HepG2 (cell line): ENCODE measurements around the gene AP5B1. TPM values are rescaled to one million over a fixed set of nuclear protein-coding genes. Genes with fewer than 3 reads are reported as not detected.

Source experiments
- ATAC-seq: fragments of 200-7000 bp; cut with Tn5 transposase; 3 replicates; pipeline ENCODE4 v1.9.1; 2020; ENCODE audit warnings: mild to moderate bottlenecking, moderate library complexity
- BruUV-seq: library from RNA; stranded (reverse); fragments of 400-500 nt; replicated peaks from 2 replicates; lab custom pipeline; 2021; lab: Mats Ljungman, UMichigan
- CTCF ChIA-PET: fragments of 300-600 bp; formaldehyde crosslinking; extraction: SDS; loops from one replicate; lab custom pipeline; 2021; ENCODE audit warnings: low total read pairs, inconsistent platforms, low intra/inter-chr PET ratio; lab: Yijun Ruan, JAX
- POLR2A ChIA-PET: fragments of 350-600 bp; sonication (Branson Sonifier 250); formaldehyde crosslinking; loops from one replicate; lab custom pipeline; 2020; ENCODE audit warnings: antibody characterized with exemption, inconsistent platforms; lab: Yijun Ruan, JAX
- DNase-seq: peaks from one replicate; pipeline ENCODE4 v3.0.0-alpha.2; 2015; ENCODE audit warnings: low spot score
- FAIRE-seq: peaks from 3 replicates; lab custom pipeline; 2011; peaks lifted over from hg19 to GRCh38; lab: Jason Lieb, UNC
- H2AFZ ChIP-seq: one replicate; pipeline ENCODE4 v1.6.1; 2011; ENCODE audit warnings: low read length, inconsistent platforms
- H3K27ac ChIP-seq: fragments of 300-600 bp; 3 replicates; pipeline ENCODE4 v1.8.0; 2011; ENCODE audit warnings: mixed run types, mild to moderate bottlenecking, mixed read lengths, low read length, inconsistent platforms; ENCODE audit not compliant: insufficient read depth; ENCODE audit errors: extremely low read length
- H3K27me3 ChIP-seq, 2 experiments: fragments of 200-600 bp in 1 of 2; 2 replicates in 1 of 2; 3 replicates in 1 of 2; pipeline versions ENCODE4 v1.6.0 to v1.8.0; 2011; ENCODE audit warnings: low read length in 2 of 2, mild to moderate bottlenecking in 2 of 2, moderate library complexity in 2 of 2, inconsistent platforms in 1 of 2; ENCODE audit not compliant: insufficient read depth in 2 of 2, control insufficient read depth in 1 of 2
- H3K36me3 ChIP-seq, 2 experiments: fragments of 200-600 bp in 1 of 2; replicated peaks in 1 of 2; 2 replicates in 1 of 2; 3 replicates in 1 of 2; pipeline versions ENCODE4 v1.5.1 to v1.8.0; 2011; ENCODE audit warnings: low read length in 2 of 2, inconsistent platforms in 1 of 2; ENCODE audit not compliant: insufficient read depth in 2 of 2, control insufficient read depth in 1 of 2
- H3K4me1 ChIP-seq: 2 replicates; pipeline ENCODE4 v1.5.1; 2012; ENCODE audit warnings: low read length, inconsistent platforms; ENCODE audit not compliant: insufficient read depth
- H3K4me2 ChIP-seq: 2 replicates; pipeline ENCODE4 v1.6.0; 2011; ENCODE audit warnings: low read depth, low read length, inconsistent platforms
- H3K4me3 ChIP-seq, 3 experiments: fragments of 200-600 bp in 1 of 3; sonication (generic), shearing (Covaris generic) in 1 of 3; replicated peaks in 1 of 3; 2 replicates each; pipeline ENCODE4 v1.5.1; 2011 to 2016; ENCODE audit warnings: low read length in 3 of 3, inconsistent platforms in 2 of 3, low read depth in 2 of 3, mild to moderate bottlenecking in 2 of 3, control low read depth in 1 of 3, mixed read lengths in 1 of 3; ENCODE audit not compliant: insufficient read depth in 1 of 3
- H3K79me2 ChIP-seq: one replicate; pipeline ENCODE4 v1.6.1; 2011; ENCODE audit warnings: low read length, inconsistent platforms; ENCODE audit not compliant: insufficient read depth
- H3K9ac ChIP-seq: 2 replicates; pipeline ENCODE4 v1.6.0; 2011; ENCODE audit warnings: mild to moderate bottlenecking, low read depth, low read length, inconsistent platforms; ENCODE audit not compliant: insufficient read depth
- H3K9me3 ChIP-seq: 2 replicates; pipeline ENCODE4 v1.5.1; 2012; ENCODE audit warnings: mild to moderate bottlenecking, low read length
- H4K20me1 ChIP-seq: 2 replicates; pipeline ENCODE4 v1.6.0; 2011; ENCODE audit warnings: inconsistent platforms, mild to moderate bottlenecking, low read length, moderate library complexity; ENCODE audit not compliant: insufficient read depth
- CCDC6 ChIP-seq: sonication (generic); formaldehyde crosslinking; IDR thresholded peaks from 2 replicates; pipeline ENCODE4 v1.8.1; 2022; ENCODE audit warnings: mild to moderate bottlenecking, missing genetic modification reagents, moderate library complexity
- FOXJ3 ChIP-seq: sonication (generic); formaldehyde crosslinking; IDR thresholded peaks from 2 replicates; pipeline ENCODE4 v1.4.0; 2020; ENCODE audit warnings: missing genetic modification reagents, mild to moderate bottlenecking, borderline replicate concordance
- KAT8 ChIP-seq: IDR thresholded peaks from 2 replicates; pipeline ENCODE4 v1.6.1; 2016; ENCODE audit warnings: missing genetic modification reagents, missing compliant biosample characterization
- NCOR1 ChIP-seq: fragments of 200-600 bp; sonication (generic); IDR thresholded peaks from 2 replicates; pipeline ENCODE4 v1.7.0; 2017; ENCODE audit warnings: antibody characterized with exemption, low read length, borderline replicate concordance
- NFE2 ChIP-seq: sonication (generic); formaldehyde crosslinking; IDR thresholded peaks from 2 replicates; pipeline ENCODE4 v1.4.0; 2020; ENCODE audit warnings: missing genetic modification reagents
- PAF1 ChIP-seq: IDR thresholded peaks from 2 replicates; pipeline ENCODE4 v1.6.1; 2016; ENCODE audit warnings: missing genetic modification reagents, missing compliant biosample characterization
- RBM22 ChIP-seq: fragments of 200-400 bp; formaldehyde crosslinking; optimal IDR thresholded peaks from 2 replicates; pipeline ENCODE3; 2017; ENCODE audit warnings: mild to moderate bottlenecking, low read length, moderate library complexity
- SRY ChIP-seq: sonication (generic); formaldehyde crosslinking; IDR thresholded peaks from 2 replicates; pipeline ENCODE4 v1.8.0; 2022; ENCODE audit warnings: mild to moderate bottlenecking, missing genetic modification reagents
- XRCC5 ChIP-seq: fragments of 200-400 bp; formaldehyde crosslinking; optimal IDR thresholded peaks from 2 replicates; pipeline ENCODE3; 2017; ENCODE audit warnings: mild to moderate bottlenecking, low read length
- YY1 ChIP-seq: IDR thresholded peaks from 2 replicates; pipeline ENCODE4 v1.6.1; 2011; ENCODE audit warnings: low read length, low read depth, moderate library complexity, mild to moderate bottlenecking; ENCODE audit not compliant: insufficient read depth, insufficient replicate concordance
- ZMYM2 ChIP-seq: sonication (generic); formaldehyde crosslinking; IDR thresholded peaks from 2 replicates; pipeline ENCODE4 v1.8.0; 2022; ENCODE audit warnings: mild to moderate bottlenecking, missing genetic modification reagents
- ZNF605 ChIP-seq: sonication (generic); formaldehyde crosslinking; IDR thresholded peaks from 2 replicates; pipeline ENCODE4 v1.8.0; 2022; ENCODE audit warnings: mild to moderate bottlenecking, missing genetic modification reagents
- ZNF703 ChIP-seq: sonication (generic); formaldehyde crosslinking; IDR thresholded peaks from 2 replicates; pipeline ENCODE4 v1.5.1; 2020; ENCODE audit warnings: missing genetic modification reagents, mild to moderate bottlenecking, moderate library complexity, borderline replicate concordance
- WGBS: methylation state at CpG from one replicate; pipeline ENCODE4 v1.1.6; 2017; ENCODE audit warnings: low lambda C conversion rate; 5-methylcytosine and 5-hydroxymethylcytosine counted together
- in situ Hi-C: cut with HindIII; loops from 2 replicates; pipeline ENCODE4 v1.10.0; 2017; ENCODE audit warnings: low pct_unique_long_range_greater_than_20kb; ENCODE audit not compliant: extremely low pct_ligation_motif_present
- intact Hi-C: fragments of 100-400 bp; cut with micrococcal nuclease; formaldehyde crosslinking; loops from one replicate; pipeline ENCODE4 v1.10.0; 2022; ENCODE audit not compliant: unreplicated experiment
- polyA plus RNA-seq, 8 experiments: library from polyadenylated mRNA; depleted of rRNA in 3 of 8; stranded (reverse) in 7 of 8; unstranded in 1 of 8; fragments of >200 nt; fragmentation: Illumina TruSeq in 4 of 8; extraction: Trizol in 4 of 8; gene quantifications; 2 replicates each; pipeline versions ENCODE4 v1.2.1 to v1.2.3, GENCODE V29; 2011 to 2016; ENCODE audit warnings: low read depth in 4 of 8, missing spikeins in 1 of 8, mixed read lengths in 1 of 8; ENCODE audit not compliant: insufficient read depth in 1 of 8
- total RNA-seq, 5 experiments: library from RNA; depleted of rRNA; stranded (reverse); fragments of >200 nt; fragmentation: Illumina TruSeq; extraction: Trizol; gene quantifications; 2 replicates each; pipeline ENCODE4 v1.2.3, GENCODE V29; 2016; ENCODE audit warnings: low read depth in 1 of 5
- TF ChIP-seq, protein P1 (sequence below): sonication (generic); formaldehyde crosslinking; IDR thresholded peaks from 2 replicates; pipeline ENCODE4 v1.4.0; 2020; ENCODE audit warnings: low read depth, missing genetic modification reagents
- TF ChIP-seq, protein P2 (sequence below): sonication (generic); formaldehyde crosslinking; conservative IDR thresholded peaks from 2 replicates; pipeline ENCODE4 v1.4.0; 2020; ENCODE audit warnings: missing genetic modification reagents
- TF ChIP-seq, protein P3 (sequence below): sonication (generic); formaldehyde crosslinking; IDR thresholded peaks from 2 replicates; pipeline ENCODE4 v1.4.0; 2020; ENCODE audit warnings: missing genetic modification reagents

Gene AP5B1
- total and polyA plus RNA-seq, 2 of the 13 experiments (the other 11 are each of a cell fraction or from before 2014, with no cell fraction given) = 1.7 to 4.4 TPM

DNA sequence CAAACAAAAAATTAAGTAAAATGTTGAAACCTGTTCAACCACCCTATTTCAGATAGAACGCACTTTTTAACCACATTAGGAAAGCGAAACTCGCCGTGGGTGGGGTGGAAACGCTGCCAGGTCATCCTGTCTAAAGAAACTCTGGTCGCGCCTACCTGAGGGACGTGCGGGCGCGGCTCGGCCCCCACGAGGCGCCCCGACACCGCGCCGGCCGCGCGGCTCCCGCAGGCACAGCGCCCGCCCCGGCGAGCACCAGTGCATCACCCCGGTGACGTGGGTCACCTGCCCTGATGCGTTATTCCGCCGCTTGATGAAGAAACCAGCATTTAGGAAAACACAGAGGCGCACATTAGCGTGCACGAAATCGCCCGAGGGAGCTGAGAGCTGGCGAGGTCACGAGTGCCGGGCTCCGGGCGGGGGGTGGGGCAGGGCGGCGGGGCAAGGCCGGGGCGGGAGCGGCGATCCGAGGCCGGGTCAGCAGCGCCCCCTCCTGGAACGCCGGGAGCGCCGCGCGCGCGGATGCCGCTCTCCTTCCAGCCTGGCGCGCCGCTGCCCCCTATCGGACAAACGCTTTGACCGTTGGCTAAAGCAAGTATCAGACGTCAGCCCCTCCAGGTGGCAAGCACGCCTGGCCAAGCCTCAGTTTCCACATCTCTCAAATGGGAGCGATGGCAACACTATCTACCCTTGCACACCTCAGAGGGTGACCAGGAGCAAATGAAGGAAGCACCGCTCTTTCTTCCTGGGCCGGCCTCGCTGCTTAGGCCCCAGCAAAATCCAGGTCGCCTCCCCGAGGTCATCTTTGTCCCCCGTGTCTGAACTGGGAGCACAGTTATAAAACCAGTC lies 37.3 kb upstream of the AP5B1 start:
- Histone ChIP-seq H3K4me1 (peaks cover 30% of the 10 kb centered on the region), H3K79me2 (no peaks in the 10 kb centered on the region), H3K4me2 (peak overlapping the region; percentile 69), H3K36me3 (no peaks in the 10 kb centered on the region), H4K20me1 (no peaks in the 10 kb centered on the region), H2AFZ (peak overlapping the region; percentile 48), H3K27me3 (0 out of 5 replicates have a peak, but pooled peaks cover 0 to 4% of the 10 kb centered on the region in 2 experiments), H3K9ac (peak overlapping the region; percentile 53), H3K27ac (no peak overlapping the region), H3K4me3 (peak overlapping the region; percentile 51 to 76 (median 63)), H3K9me3 (no peaks in the 10 kb centered on the region)
- WGBS = 3% methylated on average over 5 of the region's 74 CpGs
- CTCF ChIA-PET = interaction anchor here (0.7 to 4.0 kb wide), 14 partner anchors 18 to 192 kb away, joined by 3 to 57 read pairs (median 6); partner anchors contain the start of genes AP5B1, KAT5, MUS81 and SIPA1
- DNase-seq (peak; percentile 71), FAIRE-seq (no peak), ATAC-seq (peak; percentile 80)
- POLR2A ChIA-PET = interaction anchor here (1.3 to 2.6 kb wide), 7 partner anchors 9 to 106 kb away, joined by 3 to 18 read pairs (median 6); partner anchors contain the start of genes AP5B1, CFL1, FIBP and KAT5
- BruUV-seq = no TSS peak
- intact Hi-C loops = loop anchor here (1.0 to 5.0 kb wide), 2 partner anchors 36 to 74 kb away; partner anchors contain the start of gene AP5B1
- in situ Hi-C loops = loop anchor here (5.0 to 10.0 kb wide), 3 partner anchors 36 to 103 kb away; partner anchors contain the start of genes AP5B1 and KAT5
- TF ChIP-seq NCOR1 (no peak), ZNF605 (CRISPR knock-in tag) (no peak), PAF1 (CRISPR knock-in tag) (no peak), KAT8 (CRISPR knock-in tag) (0 out of 2 replicates have a peak, but pooled peaks have one; percentile 49), RBM22 (no peak), ZMYM2 (CRISPR knock-in tag) (peak; percentile 89), FOXJ3 (CRISPR knock-in tag) (0 out of 2 replicates have a peak, but pooled peaks have one; percentile 25), SRY (CRISPR knock-in tag) (no peak), NFE2 (CRISPR knock-in tag) (no peak), ZNF703 (no peak), CCDC6 (0 out of 2 replicates have a peak, but pooled peaks have one; percentile 16), XRCC5 (peak; percentile 72), YY1 (peak; percentile 72)
- TF ChIP-seq, protein P1, sequence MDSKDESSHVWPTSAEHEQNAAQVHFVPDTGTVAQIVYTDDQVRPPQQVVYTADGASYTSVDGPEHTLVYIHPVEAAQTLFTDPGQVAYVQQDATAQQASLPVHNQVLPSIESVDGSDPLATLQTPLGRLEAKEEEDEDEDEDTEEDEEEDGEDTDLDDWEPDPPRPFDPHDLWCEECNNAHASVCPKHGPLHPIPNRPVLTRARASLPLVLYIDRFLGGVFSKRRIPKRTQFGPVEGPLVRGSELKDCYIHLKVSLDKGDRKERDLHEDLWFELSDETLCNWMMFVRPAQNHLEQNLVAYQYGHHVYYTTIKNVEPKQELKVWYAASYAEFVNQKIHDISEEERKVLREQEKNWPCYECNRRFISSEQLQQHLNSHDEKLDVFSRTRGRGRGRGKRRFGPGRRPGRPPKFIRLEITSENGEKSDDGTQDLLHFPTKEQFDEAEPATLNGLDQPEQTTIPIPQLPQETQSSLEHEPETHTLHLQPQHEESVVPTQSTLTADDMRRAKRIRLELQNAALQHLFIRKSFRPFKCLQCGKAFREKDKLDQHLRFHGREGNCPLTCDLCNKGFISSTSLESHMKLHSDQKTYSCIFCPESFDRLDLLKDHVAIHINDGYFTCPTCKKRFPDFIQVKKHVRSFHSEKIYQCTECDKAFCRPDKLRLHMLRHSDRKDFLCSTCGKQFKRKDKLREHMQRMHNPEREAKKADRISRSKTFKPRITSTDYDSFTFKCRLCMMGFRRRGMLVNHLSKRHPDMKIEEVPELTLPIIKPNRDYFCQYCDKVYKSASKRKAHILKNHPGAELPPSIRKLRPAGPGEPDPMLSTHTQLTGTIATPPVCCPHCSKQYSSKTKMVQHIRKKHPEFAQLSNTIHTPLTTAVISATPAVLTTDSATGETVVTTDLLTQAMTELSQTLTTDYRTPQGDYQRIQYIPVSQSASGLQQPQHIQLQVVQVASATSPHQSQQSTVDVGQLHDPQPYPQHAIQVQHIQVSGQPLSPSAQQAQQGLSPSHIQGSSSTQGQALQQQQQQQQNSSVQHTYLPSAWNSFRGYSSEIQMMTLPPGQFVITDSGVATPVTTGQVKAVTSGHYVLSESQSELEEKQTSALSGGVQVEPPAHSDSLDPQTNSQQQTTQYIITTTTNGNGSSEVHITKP = no peak
- TF ChIP-seq, protein P2, sequence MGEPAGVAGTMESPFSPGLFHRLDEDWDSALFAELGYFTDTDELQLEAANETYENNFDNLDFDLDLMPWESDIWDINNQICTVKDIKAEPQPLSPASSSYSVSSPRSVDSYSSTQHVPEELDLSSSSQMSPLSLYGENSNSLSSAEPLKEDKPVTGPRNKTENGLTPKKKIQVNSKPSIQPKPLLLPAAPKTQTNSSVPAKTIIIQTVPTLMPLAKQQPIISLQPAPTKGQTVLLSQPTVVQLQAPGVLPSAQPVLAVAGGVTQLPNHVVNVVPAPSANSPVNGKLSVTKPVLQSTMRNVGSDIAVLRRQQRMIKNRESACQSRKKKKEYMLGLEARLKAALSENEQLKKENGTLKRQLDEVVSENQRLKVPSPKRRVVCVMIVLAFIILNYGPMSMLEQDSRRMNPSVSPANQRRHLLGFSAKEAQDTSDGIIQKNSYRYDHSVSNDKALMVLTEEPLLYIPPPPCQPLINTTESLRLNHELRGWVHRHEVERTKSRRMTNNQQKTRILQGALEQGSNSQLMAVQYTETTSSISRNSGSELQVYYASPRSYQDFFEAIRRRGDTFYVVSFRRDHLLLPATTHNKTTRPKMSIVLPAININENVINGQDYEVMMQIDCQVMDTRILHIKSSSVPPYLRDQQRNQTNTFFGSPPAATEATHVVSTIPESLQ (CRISPR knock-in tag) = no peak
- TF ChIP-seq, protein P3, sequence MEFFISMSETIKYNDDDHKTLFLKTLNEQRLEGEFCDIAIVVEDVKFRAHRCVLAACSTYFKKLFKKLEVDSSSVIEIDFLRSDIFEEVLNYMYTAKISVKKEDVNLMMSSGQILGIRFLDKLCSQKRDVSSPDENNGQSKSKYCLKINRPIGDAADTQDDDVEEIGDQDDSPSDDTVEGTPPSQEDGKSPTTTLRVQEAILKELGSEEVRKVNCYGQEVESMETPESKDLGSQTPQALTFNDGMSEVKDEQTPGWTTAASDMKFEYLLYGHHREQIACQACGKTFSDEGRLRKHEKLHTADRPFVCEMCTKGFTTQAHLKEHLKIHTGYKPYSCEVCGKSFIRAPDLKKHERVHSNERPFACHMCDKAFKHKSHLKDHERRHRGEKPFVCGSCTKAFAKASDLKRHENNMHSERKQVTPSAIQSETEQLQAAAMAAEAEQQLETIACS = no peak
